HG02588 (cell line): Measurements from ENCODE around the gene OBP2B.
"Not testable (repeated sequence)": the region's sequence is repeated elsewhere in the genome, so short reads cannot be mapped to it uniquely, and the experiment has no call there.

Experiments used
- ATAC-seq: cut with Tn5 transposase; IDR thresholded peaks from one replicate; pipeline ENCODE4 v1.9.1; 2021; ENCODE audit warnings: mild to moderate bottlenecking, moderate library complexity; ENCODE audit not compliant: unreplicated experiment

Gene OBP2B

GRCh38 chr9:133208880-133209300 is at the start of gene OBP2B:
OBP2B (minus strand) TSS chr9:133209250; CDS start chr9:133209199, 51 bp downstream.
- not testable (repeated sequence) for ATAC-seq

GRCh38 chr9:133258061-133259015 is 49.3 kb upstream of the OBP2B start:
- no peak for ATAC-seq

- ATAC-seq, result no peak
Observed at GRCh38 chr9:133257465-133257956, 48.5 kb upstream of the OBP2B start.

GRCh38 chr9:133256686-133257091 is 47.6 kb upstream of the OBP2B start:
- ATAC-seq, result no peak

GRCh38 chr9:133256136-133256461 is 47.0 kb upstream of the OBP2B start:
- ATAC-seq, result no peak

- no peak for ATAC-seq
Observed at GRCh38 chr9:133255371-133256135, 46.5 kb upstream of the OBP2B start.

- ATAC-seq, result no peak
Observed at GRCh38 chr9:133254471-133254870, 45.4 kb upstream of the OBP2B start.

- no peak for ATAC-seq
Observed at GRCh38 chr9:133253268-133253667, 44.2 kb upstream of the OBP2B start.

GRCh38 chr9:133252301-133253020 is 43.4 kb upstream of the OBP2B start:
- ATAC-seq, result no peak

- no peak for ATAC-seq
Observed at GRCh38 chr9:133251773-133252172, 42.7 kb upstream of the OBP2B start.

- not testable (repeated sequence) for ATAC-seq
Observed at GRCh38 chr9:133251221-133251620, 42.2 kb upstream of the OBP2B start.

GRCh38 chr9:133250741-133251170 is 41.7 kb upstream of the OBP2B start:
- ATAC-seq, result no peak

GRCh38 chr9:133249337-133249736 is 40.3 kb upstream of the OBP2B start:
- ATAC-seq, result no peak

GRCh38 chr9:133248726-133249295 is 39.8 kb upstream of the OBP2B start:
- no peak for ATAC-seq

GRCh38 chr9:133247632-133248031 is 38.6 kb upstream of the OBP2B start:
- no peak for ATAC-seq

GRCh38 chr9:133246991-133247390 is 37.9 kb upstream of the OBP2B start:
- ATAC-seq, result no peak

- no peak for ATAC-seq
Observed at GRCh38 chr9:133246562-133246961, 37.5 kb upstream of the OBP2B start.

- ATAC-seq, result no peak
Observed at GRCh38 chr9:133242991-133243390, 33.9 kb upstream of the OBP2B start.

GRCh38 chr9:133242241-133242640 is 33.2 kb upstream of the OBP2B start:
- no peak for ATAC-seq

- no peak for ATAC-seq
Observed at GRCh38 chr9:133239533-133240090, 30.6 kb upstream of the OBP2B start.
